HG02885 (cell line): ENCODE measurements around the gene MAP3K2.
A peak's percentile ranks its signal among the peaks of the same experiment; 100 is the strongest.
"Not testable (repeated sequence)": the region's sequence is repeated elsewhere in the genome, so short reads cannot be mapped to it uniquely, and the experiment has no call there.

Source experiments
- ATAC-seq: cut with Tn5 transposase; IDR thresholded peaks from one replicate; pipeline ENCODE4 v1.9.1; 2021; ENCODE audit warnings: mild to moderate bottlenecking; ENCODE audit not compliant: unreplicated experiment, poor library complexity

MAP3K2 gene

GRCh38 chr2:127421116-127421800, 33.5 kb upstream of the MAP3K2 start:
- no peak for ATAC-seq

GRCh38 chr2:127420039-127420864, 32.5 kb upstream of the MAP3K2 start:
- no peak for ATAC-seq

GRCh38 chr2:127419448-127420038, 31.8 kb upstream of the MAP3K2 start:
- no peak for ATAC-seq

- no peak for ATAC-seq
Measured at GRCh38 chr2:127419112-127419430, 31.3 kb upstream of the MAP3K2 start.

GRCh38 chr2:127418300-127419111, 30.7 kb upstream of the MAP3K2 start, which contains the start of gene PROC:
Gene PROC, plus strand, starts transcription at chr2:127418427. Its CDS starts 1,516 bp downstream, at chr2:127419943.
- ATAC-seq = no peak

GRCh38 chr2:127417406-127417805, 29.6 kb upstream of the MAP3K2 start:
- no peak for ATAC-seq

- ATAC-seq = peak; percentile 3
Measured at GRCh38 chr2:127416506-127417001, 28.8 kb upstream of the MAP3K2 start.

- ATAC-seq = peak; percentile 80
Measured at GRCh38 chr2:127415593-127416505, 28.1 kb upstream of the MAP3K2 start.

GRCh38 chr2:127414638-127415592, 27.1 kb upstream of the MAP3K2 start:
- no peak for ATAC-seq

- ATAC-seq = no peak
Measured at GRCh38 chr2:127413782-127414637, 26.2 kb upstream of the MAP3K2 start.

GRCh38 chr2:127413200-127413599, 25.4 kb upstream of the MAP3K2 start:
- no peak for ATAC-seq

- ATAC-seq = no peak
Measured at GRCh38 chr2:127411653-127412369, 24.0 kb upstream of the MAP3K2 start.

GRCh38 chr2:127410871-127411652, 23.3 kb upstream of the MAP3K2 start:
- ATAC-seq = peak; percentile 61

- ATAC-seq = not testable (repeated sequence)
Measured at GRCh38 chr2:127409716-127410115, 21.9 kb upstream of the MAP3K2 start.

GRCh38 chr2:127408807-127409099, 21.0 kb upstream of the MAP3K2 start:
- ATAC-seq = no peak
